ENCODE results near the gene NEMF. TPM values are rescaled to one million over a fixed set of nuclear protein-coding genes. Genes with fewer than 3 reads are reported as not detected.
"Not testable (repeated sequence)": the region's sequence is repeated elsewhere in the genome, so short reads cannot be mapped to it uniquely, and the experiment has no call there.

The NEMF gene
- total RNA-seq, 2 experiments from 2014 or later = 76.7 to 89.1 TPM

GRCh38 chr14:49786315-49786714 is 66.3 kb downstream of the NEMF start:
- Mint-ChIP-seq H3K9me3 (no peaks in the 10 kb centered on the region), H3K4me1 (no peaks in the 10 kb centered on the region), H3K27ac (no peak overlapping the region), H3K4me3 (no peak overlapping the region), H3K36me3 (ENCODE audit: low read depth) (peaks cover 62% of the 10 kb centered on the region), H3K27me3 (no peaks in the 10 kb centered on the region)
- ChIA-PET CTCF (no interaction called here), POLR2A (no interaction called here)
- DNase-seq = no peak

GRCh38 chr14:49783394-49784014 is 69.1 kb downstream of the NEMF start:
- peaks cover 62% of the 10 kb centered on the region for H3K36me3 Mint-ChIP-seq (ENCODE audit: low read depth)
- H3K4me1 Mint-ChIP-seq = no peaks in the 10 kb centered on the region
- POLR2A ChIA-PET = no interaction called here
- H3K27me3 Mint-ChIP-seq = no peaks in the 10 kb centered on the region
- H3K27ac Mint-ChIP-seq = no peak overlapping the region
- DNase-seq = no peak
- H3K4me3 Mint-ChIP-seq = no peak overlapping the region
- CTCF ChIA-PET = interaction anchor here (0.9 to 1.7 kb wide), 4 partner anchors 15 to 69 kb away, joined by 3 to 4 read pairs (median 3); partner anchors contain the start of gene NEMF
- H3K9me3 Mint-ChIP-seq = no peaks in the 10 kb centered on the region

- H3K4me1 Mint-ChIP-seq, H3K9me3 Mint-ChIP-seq, H3K27me3 Mint-ChIP-seq, H3K27ac Mint-ChIP-seq, POLR2A ChIA-PET, DNase-seq, H3K4me3 Mint-ChIP-seq: not testable (repeated sequence)
- H3K36me3 Mint-ChIP-seq (ENCODE audit: low read depth) = peaks cover 60% of the 10 kb centered on the region
- CTCF ChIA-PET = interaction anchor here (0.6 to 3.4 kb wide), 5 partner anchors 12 to 64 kb away, joined by 3 to 24 read pairs (median 3); partner anchors contain the start of gene KLHDC2
Observed at GRCh38 chr14:49781040-49781439, 71.5 kb downstream of the NEMF start.

GRCh38 chr14:49778421-49778820 is 74.2 kb downstream of the NEMF start:
- peaks cover 55% of the 10 kb centered on the region for H3K36me3 Mint-ChIP-seq (ENCODE audit: low read depth)
- H3K4me3 Mint-ChIP-seq = no peak overlapping the region
- ChIA-PET CTCF (no interaction called here), POLR2A (interaction anchor here (0.6 kb wide), 1 partner anchor 144 kb away, joined by 3 read pairs; no protein-coding TSS in a partner anchor)
- peaks cover 11% of the 10 kb centered on the region for H3K4me1 Mint-ChIP-seq
- H3K27me3 Mint-ChIP-seq = no peaks in the 10 kb centered on the region
- DNase-seq = no peak
- no peaks in the 10 kb centered on the region for H3K9me3 Mint-ChIP-seq
- H3K27ac Mint-ChIP-seq = no peak overlapping the region

- no peaks in the 10 kb centered on the region for H3K9me3 Mint-ChIP-seq
- H3K27ac Mint-ChIP-seq = peak overlapping the region; percentile 38
- peaks cover 32% of the 10 kb centered on the region for H3K4me1 Mint-ChIP-seq
- no peak for DNase-seq
- H3K36me3 Mint-ChIP-seq (ENCODE audit: low read depth) = peaks cover 33% of the 10 kb centered on the region
- no peak overlapping the region for H3K4me3 Mint-ChIP-seq
- POLR2A ChIA-PET = no interaction called here
- no peaks in the 10 kb centered on the region for H3K27me3 Mint-ChIP-seq
- CTCF ChIA-PET = interaction anchor here (0.6 kb wide), 1 partner anchor 65 kb away, joined by 3 read pairs; no protein-coding TSS in a partner anchor
Observed at GRCh38 chr14:49774106-49774505, 78.5 kb downstream of the NEMF start.

- H3K9me3 Mint-ChIP-seq, H3K27me3 Mint-ChIP-seq, H3K27ac Mint-ChIP-seq, H3K4me3 Mint-ChIP-seq, DNase-seq, POLR2A ChIA-PET: not testable (repeated sequence)
- CTCF ChIA-PET = interaction anchor here (0.6 to 4.7 kb wide), 4 partner anchors 9 to 138 kb away, joined by 3 to 24 read pairs (median 12); partner anchors contain the start of gene DNAAF2
- H3K36me3 Mint-ChIP-seq (ENCODE audit: low read depth) = peaks cover 17% of the 10 kb centered on the region
- peaks cover 41% of the 10 kb centered on the region for H3K4me1 Mint-ChIP-seq
Observed at GRCh38 chr14:49771691-49772090, 80.9 kb downstream of the NEMF start.

- POLR2A ChIA-PET = interaction anchor here (0.6 kb wide), 1 partner anchor 185 kb away, joined by 3 read pairs; no protein-coding TSS in a partner anchor
- Mint-ChIP-seq H3K4me1 (peaks cover 38% of the 10 kb centered on the region), H3K27ac (peak overlapping the region; percentile 66), H3K9me3 (no peaks in the 10 kb centered on the region), H3K27me3 (no peaks in the 10 kb centered on the region), H3K4me3 (peak overlapping the region; percentile 38), H3K36me3 (ENCODE audit: low read depth) (peaks cover 13% of the 10 kb centered on the region)
- CTCF ChIA-PET = interaction anchor here (1.3 to 4.7 kb wide), 4 partner anchors 10 to 136 kb away, joined by 3 to 24 read pairs (median 10); partner anchors contain the start of gene DNAAF2
- DNase-seq = no peak
Observed at GRCh38 chr14:49770212-49770817, 82.3 kb downstream of the NEMF start.

- POLR2A ChIA-PET = interaction anchor here (0.6 kb wide), 1 partner anchor 184 kb away, joined by 3 read pairs; no protein-coding TSS in a partner anchor
- no peak for DNase-seq
- Mint-ChIP-seq H3K9me3 (no peaks in the 10 kb centered on the region), H3K4me1 (peaks cover 34% of the 10 kb centered on the region), H3K27ac (peak overlapping the region; percentile 99), H3K27me3 (no peaks in the 10 kb centered on the region), H3K36me3 (ENCODE audit: low read depth) (peaks cover 8% of the 10 kb centered on the region), H3K4me3 (peak overlapping the region; percentile 92)
- CTCF ChIA-PET = interaction anchor here (0.6 to 4.7 kb wide), 7 partner anchors 11 to 178 kb away, joined by 3 to 24 read pairs (median 4); partner anchors contain the start of gene DNAAF2
Observed at GRCh38 chr14:49769581-49770211, 82.9 kb downstream of the NEMF start.

GRCh38 chr14:49769171-49769570 is 83.4 kb downstream of the NEMF start:
- peaks cover 33% of the 10 kb centered on the region for H3K4me1 Mint-ChIP-seq
- peaks cover 4% of the 10 kb centered on the region for H3K36me3 Mint-ChIP-seq (ENCODE audit: low read depth)
- DNase-seq = no peak
- H3K27ac Mint-ChIP-seq = peak overlapping the region; percentile 99
- ChIA-PET CTCF (interaction anchor here (0.6 to 4.7 kb wide), 7 partner anchors 11 to 178 kb away, joined by 3 to 24 read pairs (median 4); partner anchors contain the start of genes DNAAF2 and NEMF), POLR2A (interaction anchor here (2.4 kb wide), 1 partner anchor 135 kb away, joined by 5 read pairs; no protein-coding TSS in a partner anchor)
- no peaks in the 10 kb centered on the region for H3K27me3 Mint-ChIP-seq
- H3K4me3 Mint-ChIP-seq = peak overlapping the region; percentile 92
- no peaks in the 10 kb centered on the region for H3K9me3 Mint-ChIP-seq

GRCh38 chr14:49768301-49769121 is 84.1 kb downstream of the NEMF start:
- peaks cover 4% of the 10 kb centered on the region for H3K36me3 Mint-ChIP-seq (ENCODE audit: low read depth)
- ChIA-PET CTCF (interaction anchor here (0.6 to 4.7 kb wide), 22 partner anchors 12 to 410 kb away, joined by 3 to 24 read pairs (median 4); partner anchors contain the start of genes DNAAF2, KLHDC1 and NEMF), POLR2A (interaction anchor here (0.6 to 2.4 kb wide), 6 partner anchors 80 to 135 kb away, joined by 3 to 7 read pairs (median 4); partner anchors contain the start of genes DNAAF2, NEMF and POLE2)
- H3K27ac Mint-ChIP-seq = peak overlapping the region; percentile 99
- peak; percentile 77 for DNase-seq
- no peaks in the 10 kb centered on the region for H3K9me3 Mint-ChIP-seq
- H3K4me3 Mint-ChIP-seq = peak overlapping the region; percentile 92
- H3K27me3 Mint-ChIP-seq = no peaks in the 10 kb centered on the region
- H3K4me1 Mint-ChIP-seq = peaks cover 36% of the 10 kb centered on the region

GRCh38 chr14:49767571-49768300 is 84.9 kb downstream of the NEMF start, which contains the start of gene KLHDC2:
Gene KLHDC2, plus strand, starts transcription at chr14:49768153. Its CDS starts 316 bp downstream, at chr14:49768469.
- Mint-ChIP-seq H3K27ac (peak within 1 kb of the TSS; percentile 99), H3K36me3 (ENCODE audit: low read depth) (peaks cover 4% of the 10 kb centered on the region), H3K4me1 (peaks cover 36% of the 10 kb centered on the region), H3K4me3 (peak within 1 kb of the TSS; percentile 92), H3K9me3 (no peaks in the 10 kb centered on the region), H3K27me3 (no peaks in the 10 kb centered on the region)
- POLR2A ChIA-PET = interaction anchor here (0.6 to 2.4 kb wide), 7 partner anchors 80 to 195 kb away, joined by 3 to 7 read pairs (median 4); partner anchors contain the start of genes DNAAF2, NEMF and POLE2
- DNase-seq = peak; percentile 88
- CTCF ChIA-PET = interaction anchor here (0.6 to 4.7 kb wide), 25 partner anchors 13 to 522 kb away, joined by 3 to 24 read pairs (median 3); partner anchors contain the start of genes DNAAF2, KLHDC1 and NEMF
